Activated CD4-positive, alpha-beta memory T cell treated with anti-CD3 and anti-CD28 coated beads, Interleukin-2, amount 10 ng/mL, durations not matched to agents 7 days and 5 days (primary cell): ENCODE data around the gene PDE8A. TPM values are rescaled to one million over a fixed set of nuclear protein-coding genes. Genes with fewer than 3 reads are reported as not detected.
A peak's percentile ranks its signal among the peaks of the same experiment; 100 is the strongest.
"Not testable (repeated sequence)": the region's sequence is repeated elsewhere in the genome, so short reads cannot be mapped to it uniquely, and the experiment has no call there.

ENCODE experiments used
- CTCF ChIA-PET: fragments of 350-600 bp; sonication (Branson Sonifier 250); formaldehyde crosslinking; loops from one replicate; lab custom pipeline; 2021; ENCODE audit warnings: antibody characterized with exemption, inconsistent platforms; lab: Charles Lee
- POLR2A ChIA-PET: fragments of 350-600 bp; sonication (Branson Sonifier 250); formaldehyde crosslinking; loops from one replicate; lab custom pipeline; 2021; ENCODE audit warnings: antibody characterized with exemption; lab: Charles Lee
- DNase-seq: peaks from one replicate; pipeline ENCODE4 v3.0.0-alpha.2; 2020
- H3K27ac Mint-ChIP-seq: one replicate; pipeline ENCODE4 v1.8.0; 2021; ENCODE audit warnings: mild to moderate bottlenecking, mixed read lengths
- H3K27me3 Mint-ChIP-seq: one replicate; pipeline ENCODE4 v1.8.0; 2021; ENCODE audit warnings: mixed read lengths
- H3K36me3 Mint-ChIP-seq: one replicate; pipeline ENCODE4 v1.8.0; 2021; ENCODE audit warnings: low read depth, mixed read lengths
- H3K4me1 Mint-ChIP-seq: one replicate; pipeline ENCODE4 v1.8.0; 2021; ENCODE audit warnings: mixed read lengths
- H3K4me3 Mint-ChIP-seq: one replicate; pipeline ENCODE4 v1.8.0; 2021; ENCODE audit warnings: mild to moderate bottlenecking, mixed read lengths
- H3K9me3 Mint-ChIP-seq: one replicate; pipeline ENCODE4 v1.8.0; 2021; ENCODE audit warnings: mixed read lengths
- total RNA-seq, 2 experiments: library from RNA; stranded (reverse); gene quantifications; one replicate each; pipeline ENCODE4 v1.2.3, GENCODE V29; 2021

PDE8A gene
- total RNA-seq, 2 experiments from 2014 or later, result 24.4 to 25.1 TPM

DNA sequence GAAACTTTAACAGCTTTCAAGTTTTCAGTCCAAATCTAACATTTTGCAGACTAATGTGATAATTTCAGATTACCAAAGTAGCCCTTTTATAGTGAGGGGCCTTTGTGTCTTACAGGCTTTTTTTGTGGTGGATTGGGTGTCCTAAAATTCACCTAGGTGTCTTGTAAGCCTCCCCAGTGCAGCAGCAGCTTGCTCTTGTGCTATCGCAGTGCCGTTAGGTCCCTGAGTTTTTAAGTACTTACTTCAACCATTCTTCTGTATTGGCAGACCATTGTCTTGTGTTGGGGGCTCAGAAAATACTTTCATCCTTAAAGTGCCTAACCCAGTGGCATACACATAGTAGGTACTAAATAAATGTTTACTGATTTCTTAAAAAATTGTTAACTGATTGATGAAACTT, 2.1 kb downstream of the PDE8A start:
- Mint-ChIP-seq H3K4me1 (peaks cover 66% of the 10 kb centered on the region), H3K36me3 (peaks cover 5% of the 10 kb centered on the region), H3K27ac (no peak overlapping the region), H3K27me3 (no peaks in the 10 kb centered on the region), H3K9me3 (no peaks in the 10 kb centered on the region), H3K4me3 (peak overlapping the region; percentile 96)
- POLR2A ChIA-PET, result no interaction called here
- CTCF ChIA-PET, result no interaction called here
- DNase-seq, result no peak

DNA sequence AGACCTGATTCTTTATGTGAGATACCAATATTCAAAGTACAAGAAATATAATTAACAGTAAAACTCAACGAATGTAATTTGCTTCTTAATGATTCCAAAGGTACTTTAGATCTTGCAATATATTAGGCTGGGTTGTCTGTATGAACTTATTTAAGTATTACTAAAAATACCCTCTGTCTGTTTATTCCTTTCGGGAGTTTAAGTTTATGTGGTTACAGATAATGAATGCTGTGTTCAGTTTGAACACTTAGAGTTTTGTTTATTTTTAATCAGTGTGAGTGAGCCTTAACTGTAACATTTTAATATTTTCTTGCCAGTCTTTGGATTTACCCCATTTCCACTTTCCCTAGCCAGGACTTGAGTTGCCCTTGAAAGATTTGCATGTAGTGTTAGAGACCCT, 3.5 kb downstream of the PDE8A start:
- peaks cover 5% of the 10 kb centered on the region for H3K36me3 Mint-ChIP-seq
- ChIA-PET POLR2A (no interaction called here), CTCF (no interaction called here)
- no peak overlapping the region for H3K27ac Mint-ChIP-seq
- H3K27me3 Mint-ChIP-seq, result no peaks in the 10 kb centered on the region
- no peak overlapping the region for H3K4me3 Mint-ChIP-seq
- H3K9me3 Mint-ChIP-seq, result no peaks in the 10 kb centered on the region
- no peak for DNase-seq
- H3K4me1 Mint-ChIP-seq, result peaks cover 63% of the 10 kb centered on the region

DNA sequence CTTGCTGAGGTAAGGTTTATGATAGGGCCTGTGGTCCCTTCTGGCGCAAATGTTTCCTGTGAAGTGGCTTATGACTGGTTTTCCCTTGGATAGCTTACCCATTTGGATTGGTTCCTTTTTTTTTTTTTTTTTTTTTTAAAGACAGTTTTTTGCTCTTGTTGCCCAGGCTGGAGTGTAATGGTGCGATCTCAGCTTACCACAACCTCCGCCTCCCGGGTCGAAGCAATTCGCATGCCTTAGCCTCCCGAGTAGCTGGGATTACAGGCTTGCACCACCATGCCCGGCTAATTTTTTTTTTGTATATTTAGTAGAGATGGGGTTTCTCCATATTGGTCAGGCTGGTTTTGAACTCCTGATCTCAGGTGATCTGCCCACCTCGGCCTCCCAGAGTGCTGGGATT, 5.7 kb downstream of the PDE8A start:
- ChIA-PET CTCF (interaction anchor here (0.9 to 1.7 kb wide), 4 partner anchors 18 to 417 kb away, joined by 3 to 4 read pairs (median 4); no protein-coding TSS in a partner anchor), POLR2A (interaction anchor here (2.0 kb wide), 1 partner anchor 43 kb away, joined by 14 read pairs; no protein-coding TSS in a partner anchor)
- H3K9me3 Mint-ChIP-seq, DNase-seq, H3K27me3 Mint-ChIP-seq, H3K4me3 Mint-ChIP-seq, H3K36me3 Mint-ChIP-seq: not testable (repeated sequence)
- peak overlapping the region; percentile 95 for H3K27ac Mint-ChIP-seq
- H3K4me1 Mint-ChIP-seq, result peaks cover 80% of the 10 kb centered on the region

DNA sequence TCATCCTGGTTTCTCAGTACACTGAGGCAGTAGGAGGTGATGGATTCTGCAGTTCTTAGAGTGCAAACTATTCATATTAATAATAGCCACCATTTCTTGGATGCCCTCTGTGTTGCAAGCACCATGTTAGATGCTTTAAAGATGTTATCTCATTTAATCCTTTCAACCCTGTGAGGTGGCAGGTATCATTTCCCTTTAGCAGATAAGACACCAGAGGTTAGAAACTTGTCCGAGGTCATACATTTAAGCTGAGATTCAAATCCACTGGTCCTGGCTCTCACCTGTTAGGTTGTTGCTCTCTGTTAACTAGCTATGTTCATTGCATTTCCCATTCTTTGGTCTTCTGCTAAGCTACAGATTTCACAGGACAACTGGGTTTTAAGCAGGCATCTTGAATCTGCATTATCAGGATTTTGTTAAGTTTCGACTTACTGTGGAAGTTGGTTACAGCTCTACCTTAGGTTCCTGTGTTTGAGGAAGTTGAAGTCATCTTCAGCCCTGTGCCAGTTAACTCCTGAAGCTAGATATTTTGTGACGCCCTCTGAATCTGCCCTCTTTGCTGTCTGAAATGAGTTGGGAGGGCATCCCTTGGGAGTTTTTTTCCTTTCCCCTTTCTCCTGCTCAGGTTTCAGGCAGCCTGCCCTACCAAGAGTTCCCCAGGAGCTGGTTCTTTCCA, 6.4 kb downstream of the PDE8A start:
- CTCF ChIA-PET, result interaction anchor here (0.9 to 1.7 kb wide), 4 partner anchors 44 to 417 kb away, joined by 3 to 4 read pairs (median 3); no protein-coding TSS in a partner anchor
- Mint-ChIP-seq H3K27ac (peak overlapping the region; percentile 95), H3K36me3 (peaks cover 2% of the 10 kb centered on the region), H3K27me3 (no peaks in the 10 kb centered on the region), H3K4me1 (peaks cover 78% of the 10 kb centered on the region), H3K9me3 (no peaks in the 10 kb centered on the region), H3K4me3 (peak overlapping the region; percentile 59)
- DNase-seq, result no peak
- POLR2A ChIA-PET, result interaction anchor here (1.0 to 2.4 kb wide), 5 partner anchors 8 to 58 kb away, joined by 3 to 20 read pairs (median 5); no protein-coding TSS in a partner anchor

DNA sequence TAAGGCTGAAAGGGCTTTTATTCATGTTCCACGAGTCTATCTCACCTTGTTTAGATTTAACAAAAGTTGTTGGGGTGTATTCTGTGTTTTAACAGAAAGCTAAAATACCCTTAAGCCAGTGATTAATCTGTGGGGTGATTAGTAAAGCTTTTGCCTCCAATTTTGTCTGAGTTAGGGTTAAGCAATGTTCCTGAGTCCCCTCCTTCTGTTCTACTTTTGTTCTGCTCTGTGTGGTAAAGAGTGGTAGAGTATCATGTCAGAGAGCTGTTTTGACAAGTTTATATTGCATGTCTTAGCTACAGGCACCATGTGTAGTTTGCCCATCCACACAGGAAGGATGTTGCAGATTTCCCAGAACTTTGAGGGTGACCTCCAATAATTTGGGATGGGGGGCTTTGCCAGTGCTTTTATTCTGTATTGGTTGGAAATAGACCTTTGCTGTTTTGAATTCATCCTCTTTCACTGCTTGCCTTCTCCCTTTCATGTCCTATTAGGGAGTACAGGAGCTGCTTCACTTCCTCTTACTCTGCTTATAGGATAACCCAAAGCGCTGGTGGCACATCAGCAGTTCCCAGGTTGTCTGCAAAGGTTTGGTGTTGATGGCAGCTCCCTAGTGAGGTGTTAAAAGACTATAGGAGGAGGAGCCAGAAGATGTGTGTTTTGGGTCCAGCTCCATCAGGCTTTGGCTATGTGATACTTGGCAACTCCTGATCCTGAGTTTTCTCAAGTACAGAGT, 7.4 kb downstream of the PDE8A start:
- Mint-ChIP-seq H3K9me3 (no peaks in the 10 kb centered on the region), H3K27me3 (no peaks in the 10 kb centered on the region), H3K27ac (peak overlapping the region; percentile 95), H3K4me1 (peaks cover 71% of the 10 kb centered on the region), H3K4me3 (no peak overlapping the region), H3K36me3 (peaks cover 2% of the 10 kb centered on the region)
- CTCF ChIA-PET, result interaction anchor here (0.9 to 1.2 kb wide), 2 partner anchors 9 to 60 kb away, joined by 3 read pairs; no protein-coding TSS in a partner anchor
- POLR2A ChIA-PET, result interaction anchor here (1.0 to 2.4 kb wide), 5 partner anchors 9 to 57 kb away, joined by 3 to 20 read pairs (median 5); no protein-coding TSS in a partner anchor
- no peak for DNase-seq

DNA sequence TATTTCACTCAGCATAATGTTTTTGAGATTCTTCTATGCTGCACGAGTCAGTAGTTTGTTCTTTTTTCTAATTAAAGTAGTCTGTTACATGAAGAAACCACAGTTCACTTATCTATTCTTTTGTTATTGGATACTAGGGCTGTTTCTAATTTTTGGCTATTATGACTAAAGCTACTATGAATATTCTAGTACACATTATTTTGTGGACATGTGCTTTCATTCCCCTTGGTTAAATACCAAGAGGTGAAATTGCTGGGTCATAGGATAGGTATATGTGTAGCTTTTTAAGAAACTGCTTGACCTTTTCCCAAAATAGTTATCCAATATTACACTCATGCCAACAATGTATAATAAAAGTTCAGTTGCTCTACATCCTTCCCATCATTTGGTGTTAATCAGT, 8.9 kb downstream of the PDE8A start:
- peaks cover 59% of the 10 kb centered on the region for H3K4me1 Mint-ChIP-seq
- ChIA-PET CTCF (no interaction called here), POLR2A (no interaction called here)
- no peak overlapping the region for H3K4me3 Mint-ChIP-seq
- no peak for DNase-seq
- H3K36me3 Mint-ChIP-seq, result peaks cover under 1% of the 10 kb centered on the region
- H3K27me3 Mint-ChIP-seq, result no peaks in the 10 kb centered on the region
- no peak overlapping the region for H3K27ac Mint-ChIP-seq
- H3K9me3 Mint-ChIP-seq, result no peaks in the 10 kb centered on the region

DNA sequence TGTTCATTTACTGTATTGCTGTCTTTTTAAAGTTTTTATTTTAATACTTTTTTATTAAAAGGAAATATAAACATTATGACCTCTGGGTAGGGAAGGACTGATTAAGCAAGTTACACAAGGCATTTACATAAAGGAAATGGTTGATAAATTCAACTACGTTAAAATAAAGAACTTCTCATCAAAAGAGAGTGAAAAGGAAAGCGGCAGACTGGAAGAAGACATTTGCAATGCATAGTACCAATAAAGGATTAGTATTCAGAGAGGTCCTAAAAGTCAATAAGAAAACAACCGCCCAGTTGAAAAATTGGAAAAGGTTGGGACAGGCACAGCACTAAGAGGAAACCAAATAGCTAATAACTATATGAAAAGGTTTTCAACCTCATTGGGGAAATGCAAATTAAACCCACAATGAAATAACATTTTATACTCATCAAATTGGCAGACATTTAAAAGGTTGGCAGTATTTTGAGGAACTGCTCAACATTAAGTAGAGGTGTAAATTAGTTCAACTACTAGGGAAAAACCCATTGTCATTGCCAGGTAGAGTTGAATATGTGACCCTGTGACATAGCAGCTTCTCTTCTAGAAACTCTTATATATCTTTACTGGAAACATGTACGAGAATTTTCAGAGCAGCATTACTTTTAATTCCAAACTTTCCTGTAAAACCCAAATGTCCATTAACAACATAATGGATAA, 9.5 kb downstream of the PDE8A start:
- H3K4me1 Mint-ChIP-seq, result peaks cover 57% of the 10 kb centered on the region
- no peak for DNase-seq
- no peak overlapping the region for H3K4me3 Mint-ChIP-seq
- CTCF ChIA-PET, result no interaction called here
- no peak overlapping the region for H3K27ac Mint-ChIP-seq
- H3K9me3 Mint-ChIP-seq, result no peaks in the 10 kb centered on the region
- H3K36me3 Mint-ChIP-seq, result no peaks in the 10 kb centered on the region
- H3K27me3 Mint-ChIP-seq, result no peaks in the 10 kb centered on the region
- POLR2A ChIA-PET, result interaction anchor here (0.9 to 2.2 kb wide), 2 partner anchors 10 to 13 kb away, joined by 3 to 12 read pairs; partner anchors contain the start of gene PDE8A

DNA sequence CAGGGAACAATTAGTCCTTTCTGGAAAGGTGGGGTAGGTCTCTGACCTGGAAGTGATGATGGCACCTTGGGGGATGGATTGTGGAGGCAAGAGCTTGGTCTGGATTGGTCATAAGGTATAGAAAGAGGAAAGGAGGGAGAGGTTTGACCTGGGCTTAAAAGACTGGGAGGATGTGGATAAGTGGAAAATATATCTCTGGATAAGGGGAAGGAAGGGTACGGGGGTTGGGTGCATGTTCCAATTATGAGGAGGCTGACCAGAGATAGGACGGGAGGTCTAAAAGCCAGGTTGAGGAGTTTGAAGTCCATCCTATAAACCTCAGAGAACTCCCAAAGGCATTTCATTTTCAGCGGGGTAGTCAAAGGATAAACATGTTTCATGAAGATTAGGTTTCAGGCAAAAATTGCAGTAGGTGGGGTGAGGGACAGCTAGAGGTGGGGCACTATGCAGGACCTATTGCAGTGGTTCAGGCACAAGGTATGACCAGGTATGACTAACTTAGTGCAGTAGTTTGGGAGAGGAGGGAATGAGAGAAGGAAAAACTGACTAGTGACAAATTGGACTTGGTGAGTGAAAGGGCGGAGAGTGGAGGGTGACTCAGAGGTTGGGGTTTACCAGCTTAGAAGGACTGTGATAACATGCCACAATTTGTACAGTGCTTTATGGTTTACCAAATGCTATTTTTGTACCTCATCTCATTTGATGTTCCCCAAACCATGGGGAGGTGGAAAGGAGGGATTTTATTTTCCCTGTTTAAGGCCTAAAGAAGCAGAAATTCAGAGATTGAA, 10.7 kb downstream of the PDE8A start:
- POLR2A ChIA-PET, result interaction anchor here (0.7 to 2.2 kb wide), 3 partner anchors 11 to 14 kb away, joined by 3 to 12 read pairs (median 3); partner anchors contain the start of gene PDE8A
- Mint-ChIP-seq H3K9me3 (no peaks in the 10 kb centered on the region), H3K27ac (peak overlapping the region; percentile 6), H3K27me3 (no peaks in the 10 kb centered on the region), H3K36me3 (no peaks in the 10 kb centered on the region), H3K4me1 (peaks cover 47% of the 10 kb centered on the region), H3K4me3 (no peak overlapping the region)
- CTCF ChIA-PET, result no interaction called here
- peak; percentile 42 for DNase-seq

DNA sequence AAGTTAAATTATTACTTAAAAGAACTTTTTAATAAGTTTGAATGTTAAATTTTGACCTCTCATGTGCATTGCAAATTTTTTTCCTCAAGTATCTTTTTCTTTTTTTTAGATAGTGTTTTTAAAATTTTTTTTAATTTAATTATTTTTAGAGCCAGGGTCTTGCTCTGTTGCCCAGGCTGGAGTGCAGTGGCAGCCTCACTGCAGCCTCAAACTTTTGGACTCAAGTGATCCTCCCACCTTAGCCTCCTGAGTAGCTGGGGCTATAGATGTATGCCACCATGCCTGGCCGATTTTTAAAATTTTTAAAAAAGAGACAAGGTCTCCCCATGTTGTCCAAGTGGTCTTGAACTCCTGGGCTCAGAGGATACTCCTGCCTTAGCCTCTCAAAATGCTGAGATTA, 14.4 kb downstream of the PDE8A start:
- ChIA-PET POLR2A (interaction anchor here (1.4 kb wide), 1 partner anchor 15 kb away, joined by 4 read pairs; the partner anchor contains the start of gene PDE8A), CTCF (no interaction called here)
- Mint-ChIP-seq H3K36me3 (no peaks in the 10 kb centered on the region), H3K4me3 (no peak overlapping the region), H3K27me3 (no peaks in the 10 kb centered on the region), H3K9me3 (no peaks in the 10 kb centered on the region), H3K4me1 (peaks cover 20% of the 10 kb centered on the region), H3K27ac (no peak overlapping the region)
- no peak for DNase-seq

DNA sequence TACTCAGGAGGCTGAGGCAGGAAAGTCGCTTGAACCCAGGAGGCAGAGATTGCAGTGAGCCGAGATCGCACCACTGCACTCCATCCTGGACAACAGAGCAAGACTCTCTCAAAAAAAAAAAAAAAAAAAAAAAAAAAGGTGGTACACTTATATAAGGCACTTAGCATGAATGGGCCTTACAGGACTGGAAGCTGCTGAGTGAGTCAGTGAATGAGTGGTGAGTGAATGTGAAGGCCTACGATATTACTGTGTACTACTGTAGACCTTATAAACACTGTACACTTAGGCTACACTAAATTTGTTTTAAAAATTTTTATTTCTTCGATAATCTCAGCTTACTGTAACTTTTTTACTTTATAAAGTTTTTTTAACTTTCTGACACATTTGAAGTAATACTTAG, 15.1 kb downstream of the PDE8A start:
- POLR2A ChIA-PET, result interaction anchor here (1.4 kb wide), 1 partner anchor 16 kb away, joined by 4 read pairs; the partner anchor contains the start of gene PDE8A
- H3K4me1 Mint-ChIP-seq, result peaks cover 20% of the 10 kb centered on the region
- H3K27me3 Mint-ChIP-seq, H3K27ac Mint-ChIP-seq, H3K4me3 Mint-ChIP-seq, H3K36me3 Mint-ChIP-seq, DNase-seq, H3K9me3 Mint-ChIP-seq: not testable (repeated sequence)
- CTCF ChIA-PET, result interaction anchor here (1.0 kb wide), 1 partner anchor 9 kb away, joined by 3 read pairs; no protein-coding TSS in a partner anchor

DNA sequence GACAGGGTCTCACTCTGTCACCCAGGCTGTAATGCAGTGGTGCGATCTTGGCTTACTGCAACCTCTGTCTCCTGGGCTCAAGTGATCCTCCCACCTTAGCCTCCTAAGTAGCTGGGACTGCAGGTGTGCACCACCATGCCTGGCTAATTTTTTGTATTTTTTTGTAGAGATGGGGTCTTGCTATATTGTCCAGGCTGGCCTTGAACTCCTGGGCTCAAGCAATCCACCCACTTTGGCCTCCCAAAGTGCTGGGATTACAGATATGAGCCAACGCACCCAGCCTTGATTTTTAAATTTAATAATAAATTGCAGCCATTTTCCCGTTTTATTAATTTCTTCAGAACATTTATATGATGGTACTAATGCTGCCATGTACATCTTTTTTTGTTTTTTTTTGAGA, 15.6 kb downstream of the PDE8A start:
- CTCF ChIA-PET, result interaction anchor here (1.0 kb wide), 1 partner anchor 9 kb away, joined by 3 read pairs; no protein-coding TSS in a partner anchor

More for the DNA sequence above, 15.6 kb downstream of the PDE8A start:
- H3K27ac Mint-ChIP-seq, H3K9me3 Mint-ChIP-seq, DNase-seq, H3K27me3 Mint-ChIP-seq, H3K4me3 Mint-ChIP-seq, H3K36me3 Mint-ChIP-seq: not testable (repeated sequence)
- H3K4me1 Mint-ChIP-seq, result peaks cover 19% of the 10 kb centered on the region
- POLR2A ChIA-PET, result interaction anchor here (1.4 kb wide), 1 partner anchor 16 kb away, joined by 4 read pairs; the partner anchor contains the start of gene PDE8A
